Measurements from ENCODE around the gene ABLIM2.

DNA sequence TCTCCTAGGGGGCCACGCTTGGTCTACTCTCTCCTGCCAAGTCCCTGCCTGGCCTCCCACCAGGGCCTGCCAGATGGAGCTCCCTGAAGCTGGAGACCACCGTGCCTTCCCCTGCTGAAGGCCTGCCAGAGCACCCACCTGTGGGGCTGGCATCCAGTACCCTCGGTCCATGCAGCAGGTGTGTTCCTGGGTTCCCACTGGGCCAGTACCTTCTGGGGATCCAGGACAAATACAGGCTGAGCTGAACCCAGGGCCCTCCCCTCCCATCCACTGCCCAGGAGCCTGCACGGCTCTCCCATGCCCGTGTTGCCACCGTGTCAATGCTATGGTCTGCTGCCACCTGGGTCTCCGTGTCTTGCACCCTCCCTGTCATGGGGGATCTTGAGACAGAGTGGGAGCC is 68.8 kb downstream of the ABLIM2 start:
- TF ChIP-seq NFYB (CRISPR knock-in tag; IDR thresholded peaks at IDR 0.05): no peak
- TF ChIP-seq ATF6 (CRISPR knock-in tag; conservative IDR thresholded peaks at IDR 0.05): no peak
- no peak for TF ChIP-seq ZNF639 (CRISPR knock-in tag; conservative IDR thresholded peaks at IDR 0.05)
- TF ChIP-seq MXI1 (IDR thresholded peaks at IDR 0.05; ENCODE audit: borderline replicate concordance, low read depth, low read length): no peak
- TF ChIP-seq RAD51 (IDR thresholded peaks at IDR 0.05; ENCODE audit: borderline replicate concordance): no peak
- TF ChIP-seq CHD2 (IDR thresholded peaks at IDR 0.05; ENCODE audit: low read depth, low read length): no peak
- TF ChIP-seq, protein P1, sequence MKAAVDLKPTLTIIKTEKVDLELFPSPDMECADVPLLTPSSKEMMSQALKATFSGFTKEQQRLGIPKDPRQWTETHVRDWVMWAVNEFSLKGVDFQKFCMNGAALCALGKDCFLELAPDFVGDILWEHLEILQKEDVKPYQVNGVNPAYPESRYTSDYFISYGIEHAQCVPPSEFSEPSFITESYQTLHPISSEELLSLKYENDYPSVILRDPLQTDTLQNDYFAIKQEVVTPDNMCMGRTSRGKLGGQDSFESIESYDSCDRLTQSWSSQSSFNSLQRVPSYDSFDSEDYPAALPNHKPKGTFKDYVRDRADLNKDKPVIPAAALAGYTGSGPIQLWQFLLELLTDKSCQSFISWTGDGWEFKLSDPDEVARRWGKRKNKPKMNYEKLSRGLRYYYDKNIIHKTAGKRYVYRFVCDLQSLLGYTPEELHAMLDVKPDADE (CRISPR knock-in tag; IDR thresholded peaks at IDR 0.05): no peak
- TF ChIP-seq ZNF142 (CRISPR knock-in tag; IDR thresholded peaks at IDR 0.05): no peak
- no peak for TF ChIP-seq EP300 (IDR thresholded peaks at IDR 0.05; ENCODE audit: low read depth in 2 of 2, low read length in 2 of 2)
- TF ChIP-seq EP300 (CRISPR knock-in tag; IDR thresholded peaks at IDR 0.05; ENCODE audit: borderline replicate concordance): no peak
- TF ChIP-seq PHF8 (CRISPR knock-in tag; IDR thresholded peaks at IDR 0.05): no peak
- TF ChIP-seq RXRA (CRISPR knock-in tag; IDR thresholded peaks at IDR 0.05): no peak
- TF ChIP-seq EZH2 (conservative IDR thresholded peaks at IDR 0.05; ENCODE audit: low read depth, low read length): no peak
- TF ChIP-seq ZFYVE20 (CRISPR knock-in tag; IDR thresholded peaks at IDR 0.05; ENCODE audit: borderline replicate concordance, low read depth): no peak

Measured in HepG2 (cell line).